HG02588 (cell line): ENCODE measurements around the gene RALB.
A peak's percentile ranks its signal among the peaks of the same experiment; 100 is the strongest.
"Not testable (repeated sequence)": the region's sequence is repeated elsewhere in the genome, so short reads cannot be mapped to it uniquely, and the experiment has no call there.

Experiments
- ATAC-seq: cut with Tn5 transposase; IDR thresholded peaks from one replicate; pipeline ENCODE4 v1.9.1; 2021; ENCODE audit warnings: mild to moderate bottlenecking, moderate library complexity; ENCODE audit not compliant: unreplicated experiment

RALB gene

GRCh38 chr2:120291401-120292311 is 39.0 kb downstream of the RALB start:
- no peak for ATAC-seq

GRCh38 chr2:120293096-120294007 is 40.7 kb downstream of the RALB start:
- peak; percentile 28 for ATAC-seq

- peak; percentile 88 for ATAC-seq
These were observed 41.3 kb downstream of the RALB start for GRCh38 chr2:120294008-120294340.

- ATAC-seq: no peak
These were observed 45.7 kb downstream of the RALB start for GRCh38 chr2:120298173-120298835.

- ATAC-seq: no peak
These were observed 46.4 kb downstream of the RALB start for GRCh38 chr2:120299004-120299403.

GRCh38 chr2:120299561-120299960 is 46.9 kb downstream of the RALB start:
- no peak for ATAC-seq

GRCh38 chr2:120300385-120300784 is 47.7 kb downstream of the RALB start:
- no peak for ATAC-seq

GRCh38 chr2:120301284-120301683 is 48.6 kb downstream of the RALB start:
- ATAC-seq: no peak

GRCh38 chr2:120302301-120302700 is 49.6 kb downstream of the RALB start:
- ATAC-seq: no peak

GRCh38 chr2:120303177-120303576 is 50.5 kb downstream of the RALB start:
- no peak for ATAC-seq

- no peak for ATAC-seq
These were observed 52.6 kb downstream of the RALB start for GRCh38 chr2:120305296-120305695.

GRCh38 chr2:120305937-120306490 is 53.4 kb downstream of the RALB start:
- no peak for ATAC-seq

GRCh38 chr2:120307482-120307881 is 54.8 kb downstream of the RALB start:
- ATAC-seq: no peak

- ATAC-seq: peak; percentile 41
These were observed 55.6 kb downstream of the RALB start for GRCh38 chr2:120308038-120308910.

GRCh38 chr2:120310136-120310535 is 57.5 kb downstream of the RALB start:
- ATAC-seq: no peak

- ATAC-seq: not testable (repeated sequence)
These were observed 58.2 kb downstream of the RALB start for GRCh38 chr2:120310841-120311240.

GRCh38 chr2:120312076-120312475 is 59.4 kb downstream of the RALB start:
- ATAC-seq: no peak

GRCh38 chr2:120312860-120313694 is 60.4 kb downstream of the RALB start:
- peak; percentile 55 for ATAC-seq
